HG02938 (cell line): ENCODE measurements around the gene SECISBP2L.

ENCODE experiments used
- ATAC-seq: cut with Tn5 transposase; IDR thresholded peaks from one replicate; pipeline ENCODE4 v1.9.1; 2021; ENCODE audit warnings: mild to moderate bottlenecking, moderate library complexity; ENCODE audit not compliant: unreplicated experiment

The SECISBP2L gene

GRCh38 chr15:48968066-48968465 lies 78.2 kb downstream of the SECISBP2L start:
- ATAC-seq, result no peak

DNA sequence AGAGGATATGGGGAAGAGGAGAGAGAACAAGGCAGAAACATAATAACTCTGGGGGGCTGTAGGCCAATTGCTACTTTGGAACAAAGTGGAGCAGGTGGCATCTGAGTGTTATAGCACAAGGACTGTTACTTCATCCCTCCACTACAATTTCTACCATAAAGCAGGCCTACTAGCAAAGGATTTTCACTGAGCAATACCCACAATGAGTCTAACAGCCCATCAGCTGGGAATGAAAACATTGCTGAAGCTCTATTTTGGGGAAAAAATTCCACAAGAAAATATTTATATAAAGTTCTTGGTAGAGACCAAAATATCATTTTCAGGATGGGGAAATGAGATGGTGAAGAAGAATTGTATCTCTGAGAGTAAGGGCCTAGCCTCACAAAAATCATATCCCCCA lies 78.9 kb downstream of the SECISBP2L start:
- no peak for ATAC-seq

DNA sequence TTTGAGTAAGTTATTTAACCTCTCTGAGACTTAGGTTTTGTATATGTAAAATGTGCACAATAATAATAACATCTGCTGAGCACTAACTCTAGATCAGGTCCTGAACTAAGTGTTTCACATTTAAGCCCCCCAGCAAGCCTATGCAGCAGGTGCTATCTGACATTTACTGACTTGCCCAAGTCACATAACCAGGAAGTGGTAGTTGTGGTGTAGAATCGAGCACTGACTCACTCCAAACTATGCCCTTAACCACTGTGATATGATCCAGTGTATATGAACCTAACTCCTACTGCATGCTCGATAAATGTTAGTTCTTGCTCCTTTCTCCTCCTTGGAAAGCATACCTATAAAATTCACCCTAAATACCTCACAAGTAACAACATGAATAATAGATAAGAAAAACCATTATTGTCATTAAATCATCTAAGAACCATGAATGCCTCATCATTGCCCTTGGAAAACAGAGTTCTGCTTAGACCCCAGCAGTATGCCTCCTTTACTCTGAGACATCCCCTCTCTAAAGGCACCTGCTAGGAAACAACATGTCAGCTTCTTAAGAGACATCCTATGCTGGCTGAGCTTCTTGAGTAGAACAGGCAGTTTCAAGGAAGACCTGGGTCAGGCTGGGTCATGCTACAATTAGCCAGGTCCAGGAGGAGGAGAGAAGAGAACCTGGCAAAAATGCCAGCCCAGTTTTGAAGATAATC lies 79.5 kb downstream of the SECISBP2L start:
- ATAC-seq, result peak; percentile 67

DNA sequence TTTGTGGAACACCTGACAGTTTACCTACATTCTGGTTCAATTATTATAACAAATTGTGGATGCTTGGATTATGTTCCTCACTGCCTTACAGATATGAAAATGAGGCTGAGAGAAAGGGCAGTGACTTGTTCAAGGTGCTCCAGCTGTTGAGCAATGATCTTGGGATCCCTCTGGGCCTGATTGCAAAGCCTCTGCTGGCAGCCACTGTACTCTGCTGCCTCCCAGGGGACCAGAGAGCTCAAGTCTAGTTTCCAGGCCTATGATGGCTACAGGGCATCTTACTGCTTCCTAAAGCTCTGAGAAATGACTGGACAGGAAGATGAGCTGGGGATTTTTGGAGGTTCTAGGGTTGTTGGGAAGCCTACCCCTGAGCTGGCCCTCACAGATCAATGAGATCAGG lies 80.3 kb downstream of the SECISBP2L start:
- peak; percentile 54 for ATAC-seq

DNA sequence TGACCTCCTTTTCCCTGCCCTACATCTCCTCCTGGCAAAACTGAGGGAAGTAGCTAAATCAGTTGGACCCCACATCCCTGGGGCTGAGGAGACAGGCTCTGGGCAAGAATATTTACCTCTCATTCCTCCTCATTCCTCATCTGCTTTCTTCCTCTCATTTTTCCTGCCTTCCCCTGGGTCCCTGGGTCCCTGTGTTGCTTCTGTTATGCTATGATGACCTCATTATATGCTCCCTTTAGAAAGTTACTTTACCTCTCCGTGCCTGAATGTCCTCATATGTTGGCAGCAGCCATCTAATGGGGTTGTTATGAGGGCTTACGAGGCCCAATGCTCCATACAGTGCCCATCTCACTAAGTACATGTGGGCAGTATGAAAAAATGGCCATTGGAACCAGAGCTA lies 81.3 kb downstream of the SECISBP2L start:
- no peak for ATAC-seq

GRCh38 chr15:48963524-48964113 lies 82.6 kb downstream of the SECISBP2L start, which contains the start of gene SHC4:
Gene SHC4, minus strand, starts transcription at chr15:48963919. Its CDS starts 904 bp downstream, at chr15:48963015.
- ATAC-seq, result peak; percentile 38

GRCh38 chr15:48962662-48963523 lies 83.4 kb downstream of the SECISBP2L start:
- no peak for ATAC-seq

GRCh38 chr15:48955967-48956366 lies 90.3 kb downstream of the SECISBP2L start:
- no peak for ATAC-seq

- ATAC-seq, result no peak
Measured at GRCh38 chr15:48955370-48955769, 90.9 kb downstream of the SECISBP2L start.

- ATAC-seq, result no peak
Measured at GRCh38 chr15:48954538-48954937, 91.7 kb downstream of the SECISBP2L start.

GRCh38 chr15:48946840-48947187 lies 99.4 kb downstream of the SECISBP2L start:
- ATAC-seq, result no peak

DNA sequence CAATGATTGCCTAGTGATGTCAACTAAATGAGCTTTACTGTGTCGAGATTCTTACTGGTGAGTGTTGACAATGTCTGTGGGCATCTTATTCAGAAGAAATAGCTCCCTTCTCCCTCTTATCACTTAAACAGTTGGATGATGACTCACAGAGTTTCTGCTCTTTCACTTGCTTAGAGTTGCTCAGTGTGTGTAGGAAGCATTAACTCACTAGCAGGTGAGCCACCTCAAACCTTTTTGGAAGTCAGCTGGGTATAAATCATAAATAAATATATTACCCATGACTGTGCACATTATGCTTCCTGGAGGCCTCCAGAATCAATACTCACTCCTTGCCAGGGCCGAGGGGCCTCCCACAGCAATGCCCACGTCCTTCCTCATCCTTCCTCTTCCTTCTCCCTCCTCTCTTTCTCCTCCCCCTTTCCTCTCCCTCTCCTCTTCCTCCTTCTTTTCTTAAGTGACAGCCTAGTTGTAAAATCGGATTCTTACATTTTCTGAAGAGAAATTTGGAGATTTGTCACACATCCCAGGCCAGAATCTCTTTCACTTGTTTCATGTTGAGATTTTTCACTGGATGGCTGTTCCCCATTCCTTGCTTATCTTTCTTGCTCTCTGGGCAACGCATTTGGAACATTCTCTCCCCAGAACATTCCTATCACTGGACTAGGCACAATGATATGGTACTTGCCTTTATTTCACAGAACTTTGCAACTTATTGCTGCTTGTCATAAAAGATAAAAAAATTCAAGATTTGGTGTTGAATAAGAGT lies 100.0 kb downstream of the SECISBP2L start:
- ATAC-seq, result no peak

- ATAC-seq, result no peak
Measured at GRCh38 chr15:48945386-48945785, 100.9 kb downstream of the SECISBP2L start.

GRCh38 chr15:48941904-48942303 lies 104.3 kb downstream of the SECISBP2L start:
- no peak for ATAC-seq

DNA sequence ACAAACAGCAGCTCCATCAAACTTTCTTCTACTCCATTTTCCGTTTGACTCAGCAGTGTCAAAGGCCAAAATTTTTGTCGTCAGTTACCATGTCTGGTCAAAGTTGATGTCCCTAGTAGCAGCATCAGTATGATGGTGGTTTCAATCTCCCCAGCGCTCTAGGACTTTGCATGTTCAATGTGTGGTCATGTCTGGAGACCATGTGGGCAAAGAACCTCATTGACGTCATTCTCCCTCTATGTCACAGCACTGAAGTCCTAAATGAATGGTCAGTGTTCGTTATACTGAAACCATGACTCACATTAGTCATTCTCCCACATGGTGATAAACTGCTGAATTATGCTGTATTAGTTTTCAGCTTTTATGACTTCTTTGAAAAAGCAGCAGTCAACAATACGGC lies 105.7 kb downstream of the SECISBP2L start:
- peak; percentile 97 for ATAC-seq

GRCh38 chr15:48939648-48940047 lies 106.6 kb downstream of the SECISBP2L start:
- ATAC-seq, result no peak
